ENCODE results near the gene WWC2.

WWC2 gene

DNA sequence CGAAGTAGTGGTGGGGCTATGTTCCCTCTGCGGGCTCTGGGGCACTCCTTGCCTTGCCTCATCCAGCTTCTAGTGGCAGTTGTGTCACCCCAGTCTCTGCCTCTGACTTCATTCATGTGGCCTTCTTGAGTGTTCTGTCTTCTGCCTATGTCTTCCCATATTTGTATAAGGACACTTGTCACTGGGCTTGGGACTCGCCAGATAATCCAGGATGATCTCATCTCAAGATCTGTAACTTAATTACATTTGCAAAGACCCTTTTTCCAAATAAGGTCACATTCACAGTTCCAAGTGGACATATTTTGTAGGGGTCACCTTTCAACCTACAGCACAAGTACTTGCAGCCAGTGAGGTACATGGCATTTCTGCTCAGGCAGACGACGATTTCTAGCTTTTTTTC, 253.5 kb downstream of the WWC2 start:
- Histone ChIP-seq H3K27me3 (no peaks in the 10 kb centered on the region), H3K9me3 (no peaks in the 10 kb centered on the region), H3K27ac (no peak overlapping the region), H3K4me1 (ENCODE audit: control insufficient read depth in 1 of 2, insufficient read depth in 1 of 2, low read depth in 1 of 2, low read length in 1 of 2) (no peaks in the 10 kb centered on the region), H3K36me3 (no peaks in the 10 kb centered on the region), H3K4me3 (ENCODE audit: low read depth in 1 of 2, low read length in 1 of 2) (no peak overlapping the region)
- TF ChIP-seq, protein P1, sequence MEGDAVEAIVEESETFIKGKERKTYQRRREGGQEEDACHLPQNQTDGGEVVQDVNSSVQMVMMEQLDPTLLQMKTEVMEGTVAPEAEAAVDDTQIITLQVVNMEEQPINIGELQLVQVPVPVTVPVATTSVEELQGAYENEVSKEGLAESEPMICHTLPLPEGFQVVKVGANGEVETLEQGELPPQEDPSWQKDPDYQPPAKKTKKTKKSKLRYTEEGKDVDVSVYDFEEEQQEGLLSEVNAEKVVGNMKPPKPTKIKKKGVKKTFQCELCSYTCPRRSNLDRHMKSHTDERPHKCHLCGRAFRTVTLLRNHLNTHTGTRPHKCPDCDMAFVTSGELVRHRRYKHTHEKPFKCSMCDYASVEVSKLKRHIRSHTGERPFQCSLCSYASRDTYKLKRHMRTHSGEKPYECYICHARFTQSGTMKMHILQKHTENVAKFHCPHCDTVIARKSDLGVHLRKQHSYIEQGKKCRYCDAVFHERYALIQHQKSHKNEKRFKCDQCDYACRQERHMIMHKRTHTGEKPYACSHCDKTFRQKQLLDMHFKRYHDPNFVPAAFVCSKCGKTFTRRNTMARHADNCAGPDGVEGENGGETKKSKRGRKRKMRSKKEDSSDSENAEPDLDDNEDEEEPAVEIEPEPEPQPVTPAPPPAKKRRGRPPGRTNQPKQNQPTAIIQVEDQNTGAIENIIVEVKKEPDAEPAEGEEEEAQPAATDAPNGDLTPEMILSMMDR (IDR thresholded peaks at IDR 0.05): no peak

DNA sequence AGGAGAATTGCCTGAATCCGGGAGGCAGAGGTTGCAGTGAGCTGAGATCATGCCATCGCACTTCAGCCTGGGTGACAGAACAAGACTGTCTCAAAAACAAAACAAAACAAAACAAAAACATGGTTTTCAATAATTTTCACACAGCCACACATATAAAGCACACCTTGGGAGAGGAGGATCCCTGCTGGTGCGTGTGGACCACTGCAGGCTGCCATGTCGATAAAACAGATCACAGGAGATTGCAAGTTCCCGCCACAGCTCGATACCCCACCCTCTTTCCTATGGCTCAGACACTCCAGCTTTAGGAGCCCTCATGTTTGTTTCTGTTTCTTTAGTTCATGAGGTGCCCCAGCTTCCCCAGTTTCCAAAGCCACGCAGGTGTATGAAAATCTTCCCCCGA, 254.5 kb downstream of the WWC2 start:
- Histone ChIP-seq H3K9me3 (no peaks in the 10 kb centered on the region), H3K4me1 (ENCODE audit: control insufficient read depth in 1 of 2, insufficient read depth in 1 of 2, low read depth in 1 of 2, low read length in 1 of 2) (no peaks in the 10 kb centered on the region), H3K27ac (no peak overlapping the region), H3K4me3 (ENCODE audit: low read depth in 1 of 2, low read length in 1 of 2) (no peak overlapping the region), H3K27me3 (no peaks in the 10 kb centered on the region), H3K36me3 (no peaks in the 10 kb centered on the region)
- TF ChIP-seq, protein P1 (IDR thresholded peaks at IDR 0.05): no peak

DNA sequence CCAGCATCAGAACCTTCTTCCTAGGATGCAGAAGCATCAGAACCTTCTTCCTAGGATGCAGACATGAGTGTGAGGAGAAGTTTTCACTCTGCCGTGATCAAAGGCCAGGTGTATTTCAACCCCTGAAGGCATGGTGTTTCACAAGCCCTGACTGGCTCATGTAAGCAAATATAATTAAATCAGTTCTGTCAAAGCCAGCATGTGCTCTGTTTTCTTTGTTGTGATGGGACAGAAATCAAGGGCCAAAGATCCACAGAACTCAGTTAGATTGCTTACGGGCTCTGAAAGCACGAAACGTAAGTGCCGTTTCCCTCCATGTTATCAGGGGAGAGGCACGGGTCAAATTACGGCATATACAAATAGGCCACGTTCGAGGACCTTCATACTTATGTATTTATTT, 255.2 kb downstream of the WWC2 start:
- TF ChIP-seq, protein P1 (IDR thresholded peaks at IDR 0.05): no peak
- H3K4me1 ChIP-seq (ENCODE audit: control insufficient read depth in 1 of 2, insufficient read depth in 1 of 2, low read depth in 1 of 2, low read length in 1 of 2): no peaks in the 10 kb centered on the region
- no peak overlapping the region for H3K27ac ChIP-seq

DNA sequence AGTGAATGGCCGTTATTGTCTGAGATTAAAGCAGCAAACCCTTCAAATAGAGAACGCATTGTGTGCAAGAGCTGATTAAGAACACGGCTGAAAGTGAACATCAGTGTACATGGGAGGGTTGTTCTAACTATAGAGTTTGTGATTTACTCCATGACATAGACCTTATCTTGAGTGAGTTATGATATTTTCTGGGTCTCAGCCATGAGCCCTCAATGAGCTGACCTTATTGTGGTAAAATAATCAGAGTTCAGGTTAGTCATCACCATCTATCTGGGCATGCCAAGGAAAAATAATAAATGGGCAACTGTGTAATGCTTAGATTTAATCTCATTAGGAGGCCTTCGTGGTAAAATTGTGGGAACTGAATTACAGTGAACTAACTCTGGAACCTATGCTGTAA, 256.3 kb downstream of the WWC2 start:
- TF ChIP-seq, protein P1 (IDR thresholded peaks at IDR 0.05): no peak

More for the DNA sequence above, 255.2 kb downstream of the WWC2 start:
- Histone ChIP-seq H3K4me3 (ENCODE audit: low read depth in 1 of 2, low read length in 1 of 2) (no peak overlapping the region), H3K36me3 (no peaks in the 10 kb centered on the region), H3K9me3 (no peaks in the 10 kb centered on the region), H3K27me3 (no peaks in the 10 kb centered on the region)

DNA sequence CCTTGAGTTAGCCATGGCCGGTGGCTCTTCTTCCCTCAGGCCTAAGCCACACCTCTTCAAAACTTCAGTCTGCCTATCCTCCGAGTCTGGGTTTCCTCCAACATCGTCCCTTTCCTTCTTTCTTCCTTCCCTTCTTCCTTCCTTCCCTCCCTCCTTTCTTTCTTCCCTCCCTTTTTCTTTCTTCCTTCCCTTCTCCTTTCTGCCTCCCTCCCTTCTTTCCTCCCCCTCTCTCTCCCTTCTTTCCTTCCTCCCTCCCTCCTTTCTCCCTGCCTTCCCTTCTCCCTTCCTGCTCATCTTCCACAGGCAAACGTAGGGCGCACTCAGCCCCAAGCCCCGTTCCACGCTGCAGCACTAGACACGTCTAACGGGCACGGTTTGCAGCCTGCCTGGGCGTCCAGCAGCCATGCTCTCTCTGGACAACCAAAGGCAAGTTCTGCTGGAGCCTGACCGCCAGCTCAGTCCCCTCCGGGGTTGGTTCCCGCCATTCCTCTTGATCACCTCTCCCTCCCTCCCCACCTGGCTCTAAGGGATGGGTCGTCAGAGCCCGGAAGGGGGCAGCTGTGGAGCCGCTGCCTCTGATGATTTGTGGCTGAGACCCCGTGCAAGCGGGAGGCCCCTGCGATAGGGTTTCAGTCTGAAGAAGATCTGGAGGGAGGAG, 257.2 kb downstream of the WWC2 start:
- Histone ChIP-seq H3K9me3 (no peaks in the 10 kb centered on the region), H3K27ac (no peak overlapping the region), H3K4me1 (ENCODE audit: control insufficient read depth in 1 of 2, insufficient read depth in 1 of 2, low read depth in 1 of 2, low read length in 1 of 2) (no peaks in the 10 kb centered on the region), H3K36me3 (no peaks in the 10 kb centered on the region), H3K27me3 (no peaks in the 10 kb centered on the region), H3K4me3 (ENCODE audit: low read depth in 1 of 2, low read length in 1 of 2) (no peak overlapping the region)
- TF ChIP-seq, protein P1 (IDR thresholded peaks at IDR 0.05): no peak

More for the DNA sequence above, 256.3 kb downstream of the WWC2 start:
- no peaks in the 10 kb centered on the region for H3K9me3 ChIP-seq
- no peak overlapping the region for H3K27ac ChIP-seq
- no peaks in the 10 kb centered on the region for H3K36me3 ChIP-seq
- H3K4me1 ChIP-seq (ENCODE audit: control insufficient read depth in 1 of 2, insufficient read depth in 1 of 2, low read depth in 1 of 2, low read length in 1 of 2): no peaks in the 10 kb centered on the region
- H3K4me3 ChIP-seq (ENCODE audit: low read depth in 1 of 2, low read length in 1 of 2): no peak overlapping the region
- no peaks in the 10 kb centered on the region for H3K27me3 ChIP-seq

All from neutrophil (primary cell).